ENCODE measurements around the gene ZDHHC9.

DNA sequence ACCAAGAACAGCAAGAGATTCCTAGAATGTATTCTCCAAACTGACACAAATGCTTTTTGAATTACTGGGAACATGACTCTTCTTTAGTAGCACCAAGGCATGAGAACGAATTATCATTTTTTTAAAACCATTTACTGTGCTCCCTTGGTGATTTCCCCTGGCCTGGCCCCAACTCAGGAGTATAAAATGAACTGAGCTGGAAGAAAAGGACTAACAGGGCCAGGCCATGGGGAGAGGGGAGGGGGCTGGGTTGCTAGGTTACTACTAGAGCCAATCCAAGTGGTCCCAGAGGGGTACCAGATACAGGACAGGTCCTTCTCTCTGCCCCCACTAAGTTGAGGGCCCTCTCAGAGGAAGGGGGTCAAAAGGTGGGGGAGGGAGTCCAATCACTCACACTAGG, 40.8 kb downstream of the ZDHHC9 start:
- TF ChIP-seq CTCF (IDR thresholded peaks at IDR 0.05) = no peak
- no peak for TF ChIP-seq PBX3 (IDR thresholded peaks at IDR 0.05)
- no peak for TF ChIP-seq NFIC (IDR thresholded peaks at IDR 0.05; ENCODE audit: borderline replicate concordance)
- TF ChIP-seq YY1 (IDR thresholded peaks at IDR 0.05; ENCODE audit: low read depth) = no peak
- no peak for TF ChIP-seq MXI1 (IDR thresholded peaks at IDR 0.05; ENCODE audit: low read depth, low read length)
- no peak for TF ChIP-seq POLR2AphosphoS5 (IDR thresholded peaks at IDR 0.05; ENCODE audit: low read depth, low read length)
- no peak for TF ChIP-seq TEAD4 (IDR thresholded peaks at IDR 0.05; ENCODE audit: borderline replicate concordance, insufficient read depth)
- no peak for TF ChIP-seq SMC3 (IDR thresholded peaks at IDR 0.05; ENCODE audit: low read depth, low read length)
- TF ChIP-seq, protein P1, sequence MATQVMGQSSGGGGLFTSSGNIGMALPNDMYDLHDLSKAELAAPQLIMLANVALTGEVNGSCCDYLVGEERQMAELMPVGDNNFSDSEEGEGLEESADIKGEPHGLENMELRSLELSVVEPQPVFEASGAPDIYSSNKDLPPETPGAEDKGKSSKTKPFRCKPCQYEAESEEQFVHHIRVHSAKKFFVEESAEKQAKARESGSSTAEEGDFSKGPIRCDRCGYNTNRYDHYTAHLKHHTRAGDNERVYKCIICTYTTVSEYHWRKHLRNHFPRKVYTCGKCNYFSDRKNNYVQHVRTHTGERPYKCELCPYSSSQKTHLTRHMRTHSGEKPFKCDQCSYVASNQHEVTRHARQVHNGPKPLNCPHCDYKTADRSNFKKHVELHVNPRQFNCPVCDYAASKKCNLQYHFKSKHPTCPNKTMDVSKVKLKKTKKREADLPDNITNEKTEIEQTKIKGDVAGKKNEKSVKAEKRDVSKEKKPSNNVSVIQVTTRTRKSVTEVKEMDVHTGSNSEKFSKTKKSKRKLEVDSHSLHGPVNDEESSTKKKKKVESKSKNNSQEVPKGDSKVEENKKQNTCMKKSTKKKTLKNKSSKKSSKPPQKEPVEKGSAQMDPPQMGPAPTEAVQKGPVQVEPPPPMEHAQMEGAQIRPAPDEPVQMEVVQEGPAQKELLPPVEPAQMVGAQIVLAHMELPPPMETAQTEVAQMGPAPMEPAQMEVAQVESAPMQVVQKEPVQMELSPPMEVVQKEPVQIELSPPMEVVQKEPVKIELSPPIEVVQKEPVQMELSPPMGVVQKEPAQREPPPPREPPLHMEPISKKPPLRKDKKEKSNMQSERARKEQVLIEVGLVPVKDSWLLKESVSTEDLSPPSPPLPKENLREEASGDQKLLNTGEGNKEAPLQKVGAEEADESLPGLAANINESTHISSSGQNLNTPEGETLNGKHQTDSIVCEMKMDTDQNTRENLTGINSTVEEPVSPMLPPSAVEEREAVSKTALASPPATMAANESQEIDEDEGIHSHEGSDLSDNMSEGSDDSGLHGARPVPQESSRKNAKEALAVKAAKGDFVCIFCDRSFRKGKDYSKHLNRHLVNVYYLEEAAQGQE (IDR thresholded peaks at IDR 0.05; ENCODE audit: low read depth, low read length) = no peak
- TF ChIP-seq GABPA (IDR thresholded peaks at IDR 0.05; ENCODE audit: low read depth) = no peak
- TF ChIP-seq, protein P2, sequence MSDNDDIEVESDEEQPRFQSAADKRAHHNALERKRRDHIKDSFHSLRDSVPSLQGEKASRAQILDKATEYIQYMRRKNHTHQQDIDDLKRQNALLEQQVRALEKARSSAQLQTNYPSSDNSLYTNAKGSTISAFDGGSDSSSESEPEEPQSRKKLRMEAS (IDR thresholded peaks at IDR 0.05; ENCODE audit: low read depth) = no peak
- TF ChIP-seq FOXM1 (IDR thresholded peaks at IDR 0.05; ENCODE audit: low read depth) = no peak
- TF ChIP-seq EP300 (IDR thresholded peaks at IDR 0.05; ENCODE audit: borderline replicate concordance in 1 of 2, low read depth in 1 of 2, low read length in 1 of 2) = no peak
